RWPE2 (cell line): ENCODE results near the gene SPRR3.

ENCODE experiments used
- ATAC-seq: fragments of 200-7000 bp; cut with Tn5 transposase; 3 replicates; pipeline ENCODE4 v1.9.1; 2021; ENCODE audit warnings: low read depth
- DNase-seq: peaks from one replicate; pipeline ENCODE4 v3.0.0-alpha.2; 2020; ENCODE audit warnings: low spot score
- H3K27ac ChIP-seq: fragments of 450-650 bp; 2 replicates; pipeline ENCODE4 v1.5.1; 2017; ENCODE audit warnings: mild to moderate bottlenecking; ENCODE audit not compliant: poor library complexity, severe bottlenecking
- H3K27me3 ChIP-seq: fragments of 250-450 bp; sonication (Bioruptor Pico); 2 replicates; pipeline ENCODE4 v1.5.1; 2021; ENCODE audit warnings: mild to moderate bottlenecking, moderate library complexity; ENCODE audit not compliant: insufficient read depth, poor library complexity, severe bottlenecking
- H3K36me3 ChIP-seq: fragments of 250-450 bp; sonication (Bioruptor Pico); 2 replicates; pipeline ENCODE4 v1.5.1; 2020; ENCODE audit warnings: low read depth, mild to moderate bottlenecking, moderate library complexity
- H3K4me1 ChIP-seq: fragments of 250-450 bp; sonication (Bioruptor Pico); 2 replicates; pipeline ENCODE4 v1.5.1; 2021; ENCODE audit warnings: mild to moderate bottlenecking, moderate library complexity; ENCODE audit not compliant: insufficient read depth, poor library complexity, severe bottlenecking
- H3K4me3 ChIP-seq: fragments of 250-450 bp; sonication (Bioruptor Pico); 2 replicates; pipeline ENCODE4 v1.5.1; 2021; ENCODE audit warnings: mild to moderate bottlenecking, moderate library complexity; ENCODE audit not compliant: severe bottlenecking
- H3K9me3 ChIP-seq: fragments of 250-450 bp; sonication (Bioruptor Pico); 2 replicates; pipeline ENCODE4 v1.5.1; 2021; ENCODE audit warnings: mild to moderate bottlenecking, moderate library complexity; ENCODE audit not compliant: severe bottlenecking
- TF ChIP-seq, protein P1 (sequence below): fragments of 450-650 bp; IDR thresholded peaks from one replicate; pipeline ENCODE4 v1.5.1; 2017; ENCODE audit warnings: mild to moderate bottlenecking, moderate library complexity; ENCODE audit not compliant: poor library complexity, severe bottlenecking

SPRR3 gene

DNA sequence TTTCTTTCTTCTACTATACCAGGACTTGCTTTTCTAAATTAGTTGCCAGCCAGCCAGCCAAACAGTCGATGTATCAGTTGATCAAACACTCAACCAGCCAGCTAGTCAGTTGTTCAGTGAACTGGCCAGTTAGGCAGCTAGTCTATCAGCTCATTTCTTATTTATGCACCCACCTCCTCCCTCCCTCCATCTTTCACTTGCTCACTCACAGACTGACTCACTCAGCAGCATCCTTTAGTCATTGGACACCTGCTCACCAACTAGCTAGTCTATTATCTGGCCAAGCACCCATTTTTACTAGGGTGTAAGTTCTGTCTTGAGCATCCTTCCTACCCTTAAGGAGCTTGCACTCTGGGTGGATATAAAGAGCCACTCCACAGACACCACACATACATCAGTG, 37.0 kb upstream of the SPRR3 start:
- H3K4me1 ChIP-seq: peaks cover 9% of the 10 kb centered on the region
- no peak overlapping the region for H3K27ac ChIP-seq
- no peak overlapping the region for H3K4me3 ChIP-seq
- H3K27me3 ChIP-seq: no peaks in the 10 kb centered on the region
- H3K9me3 ChIP-seq: no peaks in the 10 kb centered on the region
- H3K36me3 ChIP-seq: no peaks in the 10 kb centered on the region
- no peak for DNase-seq
- ATAC-seq: peak; percentile 49; the same call in 1 of the 3 replicates
- TF ChIP-seq, protein P1, sequence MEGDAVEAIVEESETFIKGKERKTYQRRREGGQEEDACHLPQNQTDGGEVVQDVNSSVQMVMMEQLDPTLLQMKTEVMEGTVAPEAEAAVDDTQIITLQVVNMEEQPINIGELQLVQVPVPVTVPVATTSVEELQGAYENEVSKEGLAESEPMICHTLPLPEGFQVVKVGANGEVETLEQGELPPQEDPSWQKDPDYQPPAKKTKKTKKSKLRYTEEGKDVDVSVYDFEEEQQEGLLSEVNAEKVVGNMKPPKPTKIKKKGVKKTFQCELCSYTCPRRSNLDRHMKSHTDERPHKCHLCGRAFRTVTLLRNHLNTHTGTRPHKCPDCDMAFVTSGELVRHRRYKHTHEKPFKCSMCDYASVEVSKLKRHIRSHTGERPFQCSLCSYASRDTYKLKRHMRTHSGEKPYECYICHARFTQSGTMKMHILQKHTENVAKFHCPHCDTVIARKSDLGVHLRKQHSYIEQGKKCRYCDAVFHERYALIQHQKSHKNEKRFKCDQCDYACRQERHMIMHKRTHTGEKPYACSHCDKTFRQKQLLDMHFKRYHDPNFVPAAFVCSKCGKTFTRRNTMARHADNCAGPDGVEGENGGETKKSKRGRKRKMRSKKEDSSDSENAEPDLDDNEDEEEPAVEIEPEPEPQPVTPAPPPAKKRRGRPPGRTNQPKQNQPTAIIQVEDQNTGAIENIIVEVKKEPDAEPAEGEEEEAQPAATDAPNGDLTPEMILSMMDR: no peak

- TF ChIP-seq, protein P1: no peak
- Histone ChIP-seq H3K36me3 (no peaks in the 10 kb centered on the region), H3K9me3 (no peaks in the 10 kb centered on the region), H3K27me3 (no peaks in the 10 kb centered on the region), H3K27ac (no peak overlapping the region), H3K4me1 (peaks cover 9% of the 10 kb centered on the region), H3K4me3 (no peak overlapping the region)
- DNase-seq (no peak), ATAC-seq (no peak)
Observed at GRCh38 chr1:152965853-152966252, 35.7 kb upstream of the SPRR3 start.

DNA sequence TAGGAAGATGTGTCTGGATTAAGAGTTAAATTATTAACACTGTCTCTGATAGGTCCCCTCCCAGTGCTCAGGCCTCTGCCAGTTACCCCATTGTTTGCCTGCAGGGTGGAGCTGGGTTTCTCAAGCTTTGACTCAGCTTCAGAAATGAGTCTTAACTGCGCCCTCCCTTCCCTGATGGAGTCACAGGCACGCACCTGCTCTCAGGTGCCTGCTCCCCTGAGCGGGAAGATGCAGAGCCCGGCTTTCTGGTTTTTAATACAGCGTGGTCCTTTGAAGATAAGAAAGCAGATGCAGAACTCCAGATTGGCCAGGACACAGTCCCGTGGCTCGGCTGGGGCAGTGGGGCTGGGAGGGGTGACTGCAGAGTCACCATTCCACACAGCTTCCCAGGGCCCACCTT, 34.3 kb upstream of the SPRR3 start:
- Histone ChIP-seq H3K4me3 (no peak overlapping the region), H3K36me3 (no peaks in the 10 kb centered on the region), H3K27me3 (no peaks in the 10 kb centered on the region), H3K27ac (peak overlapping the region; percentile 28), H3K9me3 (no peaks in the 10 kb centered on the region), H3K4me1 (peaks cover 10% of the 10 kb centered on the region)
- no peak for DNase-seq
- TF ChIP-seq, protein P1: no peak
- ATAC-seq: peak; percentile 99

DNA sequence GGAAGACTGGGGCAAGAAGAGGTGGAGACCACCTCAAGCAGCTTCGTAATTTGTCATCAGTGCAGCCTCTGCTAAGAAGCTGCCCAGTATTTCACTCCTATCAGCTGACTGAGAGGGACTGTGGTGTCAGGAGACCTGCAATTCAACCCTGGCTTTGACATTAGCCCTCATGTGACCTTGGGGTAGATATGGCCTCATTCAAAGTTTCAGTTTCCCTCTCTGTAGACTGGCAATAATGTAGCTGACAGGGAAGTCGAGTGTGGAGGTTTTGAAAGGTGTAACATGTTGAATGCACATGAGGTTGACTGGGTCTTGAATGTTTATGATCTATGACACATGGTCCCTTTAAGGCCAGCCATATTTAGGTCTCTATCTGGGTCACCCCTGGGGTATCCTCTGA, 33.3 kb upstream of the SPRR3 start:
- no peak for ATAC-seq
- Histone ChIP-seq H3K9me3 (no peaks in the 10 kb centered on the region), H3K4me3 (no peak overlapping the region), H3K27ac (no peak overlapping the region), H3K27me3 (no peaks in the 10 kb centered on the region), H3K36me3 (no peaks in the 10 kb centered on the region), H3K4me1 (peaks cover 20% of the 10 kb centered on the region)
- no peak for DNase-seq
- TF ChIP-seq, protein P1: no peak

GRCh38 chr1:152969036-152969435, 32.5 kb upstream of the SPRR3 start:
- Histone ChIP-seq H3K27me3 (no peaks in the 10 kb centered on the region), H3K9me3 (no peaks in the 10 kb centered on the region), H3K4me3 (no peak overlapping the region), H3K4me1 (peaks cover 20% of the 10 kb centered on the region), H3K27ac (no peak overlapping the region), H3K36me3 (no peaks in the 10 kb centered on the region)
- DNase-seq (no peak), ATAC-seq (no peak)
- TF ChIP-seq, protein P1: no peak
